Stimulated activated CD4-positive, alpha-beta T cell treated with anti-CD3 and anti-CD28 coated beads, Interleukin-4, amount 100 ng/mL, for 24 hours (primary cell): ENCODE measurements around the gene XIRP1.
A peak's percentile ranks its signal among the peaks of the same experiment; 100 is the strongest.

ENCODE experiments used
- DNase-seq: peaks from one replicate; pipeline ENCODE4 v3.0.0-alpha.2; 2020

The XIRP1 gene

DNA sequence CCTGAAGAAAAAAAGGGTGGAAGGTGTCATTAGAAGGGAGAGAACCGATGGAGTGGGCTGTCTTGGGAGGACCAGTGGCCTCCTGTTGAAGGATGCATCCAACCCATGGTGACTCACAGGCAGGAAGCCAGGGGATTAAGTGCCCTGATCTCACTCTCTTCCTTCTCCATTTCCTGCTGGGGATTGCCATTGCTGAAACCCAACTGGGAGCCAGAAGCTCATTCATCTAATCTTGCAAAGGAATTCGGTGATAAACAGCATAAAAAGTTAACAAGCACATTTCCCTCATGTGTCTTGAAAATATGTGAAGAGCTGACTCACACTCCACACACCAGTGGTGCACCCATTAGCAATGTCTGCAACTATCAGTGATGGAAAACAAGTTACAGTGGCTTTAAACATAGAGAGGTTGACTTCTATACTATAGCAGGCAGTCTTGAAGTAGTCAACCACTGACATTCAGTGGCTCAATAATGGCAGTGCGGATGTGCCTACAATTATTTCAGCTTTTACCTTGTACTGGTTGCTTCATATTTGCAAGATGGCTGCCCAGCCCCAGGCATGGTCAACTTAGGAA lies 26.2 kb downstream of the XIRP1 start:
- no peak for DNase-seq

DNA sequence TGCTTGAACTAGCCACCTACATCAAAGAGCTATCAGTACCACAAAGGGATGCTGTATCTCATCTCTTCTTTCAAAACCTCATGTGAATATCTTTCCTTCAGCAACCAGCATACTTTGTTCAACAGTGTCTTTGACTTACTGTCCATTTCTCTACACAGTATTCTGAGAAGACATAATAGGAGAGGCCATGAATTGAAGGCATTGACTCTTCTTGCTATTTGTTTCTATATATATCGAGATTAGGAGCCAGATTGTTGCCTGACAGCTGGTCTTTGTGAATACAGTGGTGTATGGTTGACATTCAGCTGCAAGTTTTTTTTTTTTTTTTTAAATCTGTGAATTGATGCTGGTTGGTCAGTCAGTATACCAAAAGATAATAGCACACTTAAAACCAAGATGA lies 26.9 kb downstream of the XIRP1 start:
- DNase-seq: no peak

DNA sequence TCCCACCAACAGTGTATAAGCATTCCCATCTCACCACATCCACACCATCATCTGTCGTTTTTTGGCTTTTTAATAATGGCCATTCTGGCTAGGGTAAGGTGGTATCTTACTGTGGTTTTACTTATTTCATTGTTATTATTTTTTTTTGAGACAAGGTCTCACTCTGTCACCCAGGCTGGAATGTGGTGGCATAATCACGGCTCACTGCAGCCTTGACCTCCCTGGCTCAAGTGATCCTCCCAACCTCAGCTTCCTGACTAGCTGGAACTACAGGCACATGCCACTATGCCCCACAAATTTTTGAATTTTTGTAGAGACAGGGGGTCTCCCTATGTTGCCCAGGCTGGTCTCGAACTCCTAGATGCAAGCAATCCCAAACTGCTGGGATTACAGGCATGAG lies 28.0 kb downstream of the XIRP1 start:
- no peak for DNase-seq

DNA sequence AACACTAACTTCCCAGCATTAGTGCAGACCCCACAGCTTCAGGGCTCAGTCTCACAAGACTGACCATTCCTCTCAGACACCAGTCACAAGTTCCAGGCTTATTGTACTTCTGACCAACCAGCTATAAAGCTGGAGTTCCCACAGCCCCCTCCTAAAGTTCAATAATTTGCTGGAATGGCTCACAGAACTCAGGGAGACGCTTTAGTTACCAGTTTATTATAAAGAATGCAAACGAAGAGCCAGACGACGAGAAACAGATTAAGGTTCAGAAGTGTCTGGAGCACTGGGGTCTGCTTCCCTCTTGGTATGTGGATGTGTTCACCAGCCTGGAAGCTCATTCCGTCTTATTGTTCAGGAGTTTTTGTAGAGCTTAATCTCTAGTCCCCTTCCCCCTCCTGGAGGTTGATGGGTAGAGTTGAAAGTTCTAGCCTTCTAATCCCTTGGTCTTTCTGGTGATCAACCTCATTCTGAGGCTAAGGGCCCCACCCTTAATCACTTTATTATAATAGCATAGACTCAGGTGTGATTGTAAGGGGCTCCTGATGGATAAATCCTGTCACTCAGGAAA lies 34.2 kb downstream of the XIRP1 start:
- DNase-seq: no peak

DNA sequence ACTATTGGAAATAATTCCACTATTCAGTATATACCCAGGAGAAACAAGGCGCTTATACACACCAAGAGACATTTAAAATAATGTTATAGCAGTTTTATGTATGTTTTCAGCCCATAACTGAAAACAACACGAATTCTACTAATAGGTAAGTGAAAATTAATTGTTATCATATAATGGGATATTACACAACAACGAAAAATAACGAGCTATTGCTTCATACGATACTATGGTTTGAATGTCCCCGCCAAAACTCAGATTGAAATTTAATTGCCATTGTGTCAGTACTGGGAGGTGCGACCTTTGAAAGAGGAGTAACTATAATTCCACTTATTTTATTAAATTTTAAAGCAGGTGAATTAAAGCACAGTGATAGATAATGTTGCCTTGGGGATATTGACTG lies 35.0 kb downstream of the XIRP1 start:
- DNase-seq: no peak

DNA sequence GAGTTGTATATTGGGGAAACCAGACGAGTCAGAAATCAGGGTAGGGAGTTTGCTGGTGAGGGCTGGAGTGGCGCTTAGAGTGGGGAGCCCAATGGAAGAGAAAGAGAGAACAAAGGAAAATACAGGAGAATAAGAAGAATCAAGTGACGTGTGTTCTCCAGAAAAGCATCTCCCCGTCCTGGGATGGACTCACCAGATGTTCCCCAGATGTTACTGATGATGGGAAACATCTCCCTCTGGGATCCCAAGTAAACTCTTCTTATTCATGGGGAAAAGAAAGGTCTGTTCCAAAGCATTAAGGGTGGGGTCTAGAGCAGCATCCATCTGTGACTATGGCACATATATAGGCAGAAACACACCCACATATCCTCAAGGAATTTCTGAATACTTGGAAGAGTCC lies 36.0 kb downstream of the XIRP1 start:
- no peak for DNase-seq

DNA sequence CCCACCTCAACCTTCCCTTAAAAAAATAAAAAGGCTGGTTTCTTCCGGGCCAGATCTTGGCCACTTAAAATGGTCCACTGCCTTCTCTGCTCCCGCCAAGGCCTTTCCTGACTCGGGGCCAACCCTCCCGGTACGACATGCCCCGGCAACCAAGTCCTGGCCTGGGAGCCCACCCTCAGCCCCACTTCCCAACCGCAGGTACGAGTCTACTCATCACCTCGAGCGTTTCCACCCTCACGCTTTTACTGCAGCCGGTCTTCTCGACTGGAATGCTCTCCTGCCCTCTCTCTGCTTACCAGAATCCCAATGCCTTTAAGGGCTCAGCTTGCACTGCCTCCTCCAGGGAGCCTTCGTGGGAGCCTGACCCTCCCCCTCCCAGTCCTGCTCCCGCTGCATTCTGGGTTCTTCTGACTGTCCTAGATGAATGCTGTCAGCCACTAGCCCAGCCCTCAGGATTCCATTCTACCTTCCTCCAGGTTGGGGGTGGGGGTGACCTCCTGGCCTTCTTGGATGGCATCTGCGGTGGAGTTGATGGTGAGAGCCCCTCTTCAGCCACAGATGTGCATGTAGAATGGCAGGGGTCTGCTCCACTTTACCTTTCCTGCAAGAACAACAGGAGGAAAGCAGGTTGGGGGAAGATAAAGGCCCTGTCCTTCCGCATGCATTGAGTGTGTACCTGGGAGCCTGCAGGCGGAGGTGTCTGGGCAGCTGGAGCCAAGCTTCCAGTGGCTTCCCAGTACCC lies 37.9 kb downstream of the XIRP1 start:
- DNase-seq: no peak

DNA sequence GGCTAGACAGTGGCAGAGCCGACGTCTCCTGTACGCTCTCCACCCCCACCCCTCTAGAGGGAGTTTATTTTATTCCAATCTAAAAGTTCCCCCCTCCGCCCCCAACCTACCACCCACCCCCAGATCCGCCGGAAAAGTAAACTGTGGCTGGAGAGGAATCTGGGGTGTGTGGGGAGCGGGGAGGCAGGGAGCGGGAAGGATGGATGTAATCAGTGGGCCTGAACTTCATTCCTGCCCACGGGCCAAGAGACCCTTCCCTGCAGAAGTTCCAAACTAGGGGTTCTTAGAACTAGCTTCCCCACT lies 38.5 kb downstream of the XIRP1 start:
- no peak for DNase-seq

DNA sequence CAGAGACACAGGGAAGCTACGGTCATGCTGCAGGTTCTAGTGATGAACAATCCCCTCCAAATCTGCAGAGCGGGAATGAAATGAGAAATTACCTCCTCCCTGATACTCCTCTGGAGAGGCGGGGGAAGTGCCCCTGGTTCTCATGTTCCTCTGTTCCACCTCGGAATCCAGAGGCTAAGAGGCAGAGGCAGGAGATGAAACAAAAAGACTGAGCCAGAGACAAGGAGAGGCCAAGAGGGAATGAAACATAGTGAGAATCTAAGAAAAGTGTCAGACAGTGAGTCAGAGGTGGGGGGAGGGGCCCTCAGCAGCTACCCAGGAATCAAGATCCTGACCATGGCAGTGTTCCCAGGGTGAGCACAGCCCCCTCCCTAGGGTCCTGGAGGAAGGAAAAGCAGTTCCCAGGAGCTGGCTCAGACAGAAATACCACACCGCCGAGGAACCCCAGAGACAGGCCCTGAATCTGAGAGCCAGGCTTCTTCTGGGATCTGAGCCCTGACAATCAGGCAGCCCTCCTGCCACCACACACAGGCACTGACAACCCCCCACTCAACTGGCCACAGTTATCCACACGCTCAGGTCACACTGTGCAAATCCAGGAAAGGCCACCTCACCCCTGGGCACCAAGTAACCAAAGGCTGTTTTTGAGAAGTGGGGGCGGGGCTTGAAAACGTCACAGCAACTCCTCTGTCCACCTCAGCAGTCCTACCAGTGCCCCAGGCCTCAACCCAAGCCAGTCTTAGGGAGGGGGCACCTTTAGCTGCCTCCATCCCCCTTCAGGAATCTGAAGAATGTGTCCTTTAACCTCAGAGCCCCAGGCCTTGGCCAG lies 41.4 kb downstream of the XIRP1 start:
- DNase-seq: peak; percentile 78

DNA sequence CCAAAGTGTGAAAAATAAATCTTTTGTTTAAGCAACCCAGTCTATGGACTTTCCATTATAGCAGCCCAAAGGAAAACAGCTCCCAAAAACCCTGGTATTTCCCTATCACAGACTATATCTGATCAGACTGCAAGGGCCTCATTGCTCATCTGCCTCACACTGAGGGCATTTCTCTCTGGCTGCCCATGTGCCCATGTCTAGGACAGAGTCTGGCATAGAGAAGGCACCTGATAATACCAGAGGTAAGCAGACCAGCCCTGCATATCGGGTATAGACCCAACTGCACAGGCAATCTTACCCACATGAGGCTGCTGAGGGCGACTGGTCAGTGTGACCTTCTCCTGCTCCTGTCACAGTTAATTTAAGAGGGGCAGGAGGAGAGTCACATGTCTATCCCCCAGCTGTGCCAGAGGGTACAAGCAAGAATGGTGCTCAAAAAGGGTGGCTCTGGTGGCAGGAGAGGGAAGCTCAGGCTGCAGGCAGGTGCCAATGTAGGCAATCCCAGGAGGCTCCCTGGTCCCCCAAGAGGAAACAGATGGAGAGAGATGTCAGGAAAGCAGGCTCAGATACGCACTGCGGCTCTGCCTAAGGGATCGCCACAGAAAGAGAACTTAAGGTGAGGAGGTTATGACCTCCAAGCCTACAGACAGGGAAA lies 42.1 kb downstream of the XIRP1 start:
- DNase-seq: no peak

DNA sequence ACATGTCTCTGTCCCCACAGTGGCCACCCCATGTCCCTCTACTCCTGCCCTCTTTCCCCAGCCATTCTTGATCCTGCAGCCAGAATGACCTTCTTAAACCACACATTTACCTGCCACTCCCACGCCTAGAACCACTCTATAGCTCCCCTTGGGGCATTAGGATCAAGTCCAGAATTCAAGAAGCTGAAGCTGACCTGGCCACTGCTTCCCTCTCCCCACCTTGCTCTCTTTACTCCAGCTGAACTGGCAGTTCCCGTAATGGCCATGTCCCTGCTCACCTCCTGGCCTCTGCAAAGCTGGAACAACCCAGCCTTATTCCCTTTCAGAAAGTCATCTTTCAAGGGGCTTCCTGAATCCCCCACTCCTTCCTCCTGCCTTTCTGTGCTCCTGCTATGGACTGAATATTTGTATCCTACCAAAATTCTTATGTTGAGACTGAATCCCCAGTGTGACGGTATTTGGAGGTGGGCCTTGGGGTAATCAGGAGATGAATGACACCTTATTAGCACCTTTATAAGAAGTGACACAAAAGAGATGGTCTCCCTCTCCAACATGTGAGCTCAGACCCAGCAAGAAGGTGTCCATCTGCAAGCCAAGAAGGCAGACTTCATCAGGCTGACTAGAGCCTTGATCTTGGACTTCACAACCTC lies 42.8 kb downstream of the XIRP1 start:
- no peak for DNase-seq

DNA sequence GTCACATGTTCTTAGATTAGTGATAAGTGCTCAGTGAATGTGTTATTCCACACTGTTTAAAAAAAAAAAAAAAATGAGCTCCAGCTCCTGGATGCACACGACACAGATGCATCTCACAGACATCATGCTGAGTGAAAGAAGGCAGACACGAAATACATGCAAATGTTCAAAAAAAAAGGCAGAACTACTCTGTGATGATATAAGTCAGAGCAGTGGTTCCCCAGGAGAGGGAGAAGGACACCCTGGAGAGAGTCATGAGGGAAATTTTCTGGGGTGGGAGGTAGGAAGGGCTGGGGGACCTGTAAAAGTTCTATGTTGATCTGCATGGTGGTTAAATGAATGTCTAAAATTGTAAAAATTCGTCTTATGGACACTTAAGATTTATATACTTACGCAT lies 43.3 kb downstream of the XIRP1 start:
- no peak for DNase-seq

DNA sequence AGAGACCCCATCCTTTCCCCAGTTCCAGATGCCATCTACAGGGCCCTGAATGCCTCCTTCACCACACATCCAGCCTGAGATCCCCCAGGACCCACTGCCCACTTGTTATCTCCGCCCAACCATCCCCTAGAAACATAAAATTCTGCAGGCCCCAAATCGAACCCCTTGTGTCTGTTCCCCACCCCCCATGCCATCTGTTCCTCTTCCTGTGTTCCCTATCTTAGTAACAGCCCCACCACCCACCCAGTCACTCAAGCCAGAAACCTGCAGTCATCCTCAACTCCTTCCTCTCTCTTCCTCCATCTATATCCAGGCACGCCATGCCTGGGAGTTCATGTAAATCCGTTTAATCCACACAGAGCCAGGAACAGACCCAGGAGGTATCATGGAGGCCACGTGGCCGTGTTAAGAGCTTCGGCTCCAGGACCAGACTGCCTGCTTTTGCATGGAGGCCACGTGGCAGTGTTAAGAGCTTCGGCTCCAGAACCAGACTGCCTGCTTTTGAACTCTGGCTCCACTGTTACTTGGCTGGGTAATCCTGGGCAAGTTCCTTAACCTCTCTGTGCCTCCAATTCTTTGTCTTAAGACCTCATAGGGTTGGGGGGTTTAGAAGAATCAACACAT lies 43.8 kb downstream of the XIRP1 start:
- no peak for DNase-seq

DNA sequence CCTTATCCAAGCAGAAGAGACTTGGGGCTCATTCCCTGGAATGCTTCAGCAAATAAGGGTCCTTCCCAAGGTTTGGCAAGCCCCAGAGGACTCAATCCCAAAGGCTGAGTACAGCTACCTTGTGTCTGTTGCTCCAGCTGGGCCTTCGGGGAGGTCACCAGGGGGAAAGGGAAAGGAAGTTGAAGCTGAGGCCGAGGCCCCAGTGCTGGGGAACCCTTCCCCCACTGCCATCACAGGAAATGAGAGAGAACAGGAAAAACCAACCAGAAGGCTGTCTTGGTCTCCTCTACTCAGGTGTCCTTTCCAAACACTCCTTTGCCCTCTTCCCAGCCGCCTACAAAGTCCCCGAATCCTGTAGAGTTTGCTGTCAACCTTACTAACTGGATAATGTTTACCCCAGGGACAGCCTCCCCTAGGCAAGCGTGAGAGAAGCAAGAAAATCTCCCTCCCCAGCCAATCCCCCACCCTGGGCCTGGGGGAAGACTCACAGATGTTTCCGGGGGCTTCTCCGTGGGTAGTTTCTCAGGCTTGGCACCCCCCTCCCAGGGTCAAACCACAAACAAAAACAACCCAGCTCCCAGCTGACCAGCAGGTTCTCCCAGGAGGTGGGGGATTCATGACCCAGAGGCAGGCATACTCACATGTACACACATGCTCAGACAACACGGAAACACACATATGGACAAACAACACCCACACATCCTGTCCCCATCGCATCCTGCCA lies 44.5 kb downstream of the XIRP1 start:
- DNase-seq: no peak

DNA sequence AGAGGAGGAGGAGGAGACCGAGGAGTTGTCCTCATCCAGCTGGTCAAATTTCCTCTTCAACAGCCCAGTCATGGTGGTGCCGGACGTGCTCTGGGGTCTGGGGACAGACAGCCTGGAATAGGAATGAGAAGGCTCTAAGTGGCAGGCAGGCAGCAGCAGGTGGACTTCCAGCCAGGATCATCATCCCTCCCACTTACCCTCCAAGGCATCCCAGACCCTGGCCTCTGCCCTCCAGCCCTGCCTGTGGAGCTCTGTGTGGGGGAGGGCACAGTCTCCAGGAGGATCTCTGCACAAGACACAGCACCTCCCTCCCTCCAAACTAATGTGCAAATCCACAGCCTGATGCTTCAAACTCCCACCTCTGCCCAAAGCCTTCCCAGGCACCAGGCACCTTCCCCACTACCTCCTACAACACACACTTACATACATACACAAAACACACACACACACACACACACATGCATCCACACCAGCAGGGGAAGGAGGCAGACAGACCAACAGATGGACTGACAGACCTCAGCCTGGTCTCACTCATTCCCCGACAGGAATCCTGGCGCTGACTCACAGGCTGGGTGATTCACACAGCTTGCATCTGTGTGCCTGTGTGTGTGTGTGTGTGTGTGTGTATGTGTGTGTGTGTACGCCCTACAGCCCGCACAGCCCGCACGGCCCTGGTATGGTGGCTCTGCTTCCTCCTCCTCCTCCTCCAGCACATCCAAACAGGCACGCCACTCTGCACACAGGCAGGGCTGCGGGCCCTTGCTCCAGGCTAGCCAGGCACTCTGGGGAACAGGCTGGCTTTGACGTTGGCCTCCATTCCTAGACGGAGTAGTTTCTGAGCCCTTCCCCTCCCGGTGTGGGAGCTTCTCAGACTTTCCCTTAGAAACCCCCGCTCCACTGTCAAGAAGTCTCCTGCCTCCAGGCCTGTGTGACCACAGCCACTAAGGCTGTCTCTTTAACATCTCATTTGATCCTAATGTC lies 45.5 kb downstream of the XIRP1 start:
- peak; percentile 84 for DNase-seq

DNA sequence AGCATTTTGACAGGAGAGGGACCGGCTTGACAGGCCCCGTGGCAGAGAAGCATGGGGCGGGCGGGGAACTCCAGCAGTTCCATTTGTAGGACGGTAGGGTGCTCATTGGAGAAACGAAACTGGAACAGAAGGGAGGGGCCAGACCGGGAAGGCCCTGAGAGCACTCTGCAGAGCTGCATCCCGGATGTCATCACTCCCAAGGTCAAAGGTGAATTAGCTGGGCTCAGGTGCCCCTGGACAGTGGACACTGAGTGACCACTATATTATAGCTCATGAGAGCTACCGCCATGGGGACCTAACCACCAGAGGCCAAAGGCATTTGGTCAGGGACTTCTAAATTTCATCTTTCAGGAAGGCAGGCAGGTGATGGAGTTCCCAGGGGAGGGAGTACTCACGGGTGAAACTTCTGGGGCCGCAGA lies 46.3 kb downstream of the XIRP1 start:
- no peak for DNase-seq

DNA sequence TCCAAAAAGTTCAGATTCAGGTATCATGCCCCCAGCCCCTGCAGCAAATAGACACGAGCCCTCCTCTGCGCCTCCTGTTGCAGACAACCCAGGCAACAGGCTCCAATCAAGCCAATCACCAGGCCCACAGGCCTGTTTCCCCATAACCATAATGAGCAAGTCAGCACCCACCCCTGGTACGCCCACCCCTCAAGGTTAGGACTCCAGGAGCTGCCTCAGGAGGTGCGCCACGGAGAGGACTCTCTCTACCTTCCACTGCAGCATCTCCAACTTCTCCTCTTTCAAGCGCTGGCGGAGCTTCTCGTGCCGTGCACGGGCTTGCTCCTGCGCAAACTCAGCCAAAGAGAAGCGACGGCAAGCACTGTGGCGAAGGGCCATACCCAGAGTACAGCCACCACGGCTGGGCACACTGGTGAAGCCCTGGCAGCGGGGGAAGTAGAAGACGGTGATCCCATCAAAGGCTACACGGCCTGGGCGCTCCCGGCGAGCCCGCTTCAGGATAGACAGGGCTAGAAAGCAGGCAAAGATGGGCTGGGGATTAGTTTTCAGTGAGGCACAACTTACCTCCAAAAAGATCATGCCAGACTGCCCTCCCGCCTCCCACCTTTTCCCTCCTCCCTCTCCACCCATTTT lies 47.5 kb downstream of the XIRP1 start:
- DNase-seq: no peak

DNA sequence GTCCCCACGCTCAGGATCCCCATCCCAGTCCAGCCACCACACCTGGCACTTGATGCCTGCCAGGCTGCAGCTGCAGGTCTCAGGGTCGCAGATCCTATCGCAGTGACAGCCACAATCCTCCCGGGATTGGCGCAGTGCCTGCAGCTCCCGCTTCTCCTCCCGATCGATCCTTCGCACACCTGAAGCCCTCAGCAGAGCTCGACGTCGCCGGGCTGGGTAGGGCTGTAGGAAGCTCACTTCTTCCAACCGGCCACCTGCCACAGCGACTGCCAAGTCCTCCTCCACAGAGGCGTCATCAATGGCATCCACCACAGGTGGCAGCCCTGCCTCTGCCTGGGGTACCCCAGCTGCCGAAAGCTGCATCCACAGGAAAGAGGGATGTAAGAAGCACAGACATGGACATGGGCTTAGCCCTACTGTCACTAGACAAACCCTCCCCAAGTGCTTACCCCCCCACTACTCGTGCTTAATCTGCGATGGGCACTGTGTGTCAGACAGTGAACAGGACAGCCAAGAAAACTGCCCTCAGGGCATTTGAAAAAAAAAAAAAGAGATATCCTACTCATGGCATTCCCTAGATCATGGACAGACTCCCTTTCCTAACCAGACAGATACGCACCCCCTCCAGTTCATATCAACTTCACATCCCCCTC lies 48.2 kb downstream of the XIRP1 start:
- DNase-seq: no peak
